Mesothelial cell of epicardium (in vitro differentiated cells): ENCODE measurements around the gene IRGQ. TPM values are rescaled to one million over a fixed set of nuclear protein-coding genes. Genes with fewer than 3 reads are reported as not detected.

Source experiments
- DNase-seq, 2 experiments: peaks; one replicate each; pipeline ENCODE4 v3.0.0; 2021; ENCODE audit warnings: low spot score in 2 of 2; ENCODE audit not compliant: unreplicated experiment in 2 of 2
- H3K27ac Mint-ChIP-seq: 2 replicates; pipeline ENCODE4 v1.8.0; 2021; ENCODE audit warnings: mixed read lengths
- H3K27me3 Mint-ChIP-seq: 2 replicates; pipeline ENCODE4 v1.8.0; 2021; ENCODE audit warnings: low read depth, mixed read lengths
- H3K36me3 Mint-ChIP-seq: 2 replicates; pipeline ENCODE4 v1.8.0; 2021; ENCODE audit warnings: mixed read lengths
- H3K4me1 Mint-ChIP-seq: 2 replicates; pipeline ENCODE4 v1.8.0; 2021; ENCODE audit warnings: mixed read lengths
- H3K4me3 Mint-ChIP-seq: 2 replicates; pipeline ENCODE4 v1.8.0; 2021; ENCODE audit warnings: mild to moderate bottlenecking, moderate library complexity, mixed read lengths
- H3K9me3 Mint-ChIP-seq: 2 replicates; pipeline ENCODE4 v1.8.0; 2021; ENCODE audit warnings: mixed read lengths
- total RNA-seq: library from RNA; stranded (reverse); gene quantifications from 3 replicates; pipeline ENCODE4 v1.2.1, GENCODE V29; 2021
- TF ChIP-seq, protein P1 (sequence below): fragments of 200-600 bp; sonication (generic); IDR thresholded peaks from one replicate; pipeline ENCODE4 v1.5.0; 2021; ENCODE audit warnings: antibody characterized with exemption; ENCODE audit not compliant: unreplicated experiment

Gene IRGQ
- total RNA-seq, 1 donor from 2014 or later, result 42.2 TPM

GRCh38 chr19:43575955-43576878, 19.7 kb downstream of the IRGQ start:
- Mint-ChIP-seq H3K27me3 (no peaks in the 10 kb centered on the region), H3K9me3 (no peaks in the 10 kb centered on the region), H3K4me1 (peaks cover 28% of the 10 kb centered on the region), H3K36me3 (peaks cover 6% of the 10 kb centered on the region), H3K4me3 (peak overlapping the region; percentile 98), H3K27ac (peak overlapping the region; percentile 41)
- DNase-seq, result no peak
- TF ChIP-seq, protein P1, sequence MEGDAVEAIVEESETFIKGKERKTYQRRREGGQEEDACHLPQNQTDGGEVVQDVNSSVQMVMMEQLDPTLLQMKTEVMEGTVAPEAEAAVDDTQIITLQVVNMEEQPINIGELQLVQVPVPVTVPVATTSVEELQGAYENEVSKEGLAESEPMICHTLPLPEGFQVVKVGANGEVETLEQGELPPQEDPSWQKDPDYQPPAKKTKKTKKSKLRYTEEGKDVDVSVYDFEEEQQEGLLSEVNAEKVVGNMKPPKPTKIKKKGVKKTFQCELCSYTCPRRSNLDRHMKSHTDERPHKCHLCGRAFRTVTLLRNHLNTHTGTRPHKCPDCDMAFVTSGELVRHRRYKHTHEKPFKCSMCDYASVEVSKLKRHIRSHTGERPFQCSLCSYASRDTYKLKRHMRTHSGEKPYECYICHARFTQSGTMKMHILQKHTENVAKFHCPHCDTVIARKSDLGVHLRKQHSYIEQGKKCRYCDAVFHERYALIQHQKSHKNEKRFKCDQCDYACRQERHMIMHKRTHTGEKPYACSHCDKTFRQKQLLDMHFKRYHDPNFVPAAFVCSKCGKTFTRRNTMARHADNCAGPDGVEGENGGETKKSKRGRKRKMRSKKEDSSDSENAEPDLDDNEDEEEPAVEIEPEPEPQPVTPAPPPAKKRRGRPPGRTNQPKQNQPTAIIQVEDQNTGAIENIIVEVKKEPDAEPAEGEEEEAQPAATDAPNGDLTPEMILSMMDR, result no peak

DNA sequence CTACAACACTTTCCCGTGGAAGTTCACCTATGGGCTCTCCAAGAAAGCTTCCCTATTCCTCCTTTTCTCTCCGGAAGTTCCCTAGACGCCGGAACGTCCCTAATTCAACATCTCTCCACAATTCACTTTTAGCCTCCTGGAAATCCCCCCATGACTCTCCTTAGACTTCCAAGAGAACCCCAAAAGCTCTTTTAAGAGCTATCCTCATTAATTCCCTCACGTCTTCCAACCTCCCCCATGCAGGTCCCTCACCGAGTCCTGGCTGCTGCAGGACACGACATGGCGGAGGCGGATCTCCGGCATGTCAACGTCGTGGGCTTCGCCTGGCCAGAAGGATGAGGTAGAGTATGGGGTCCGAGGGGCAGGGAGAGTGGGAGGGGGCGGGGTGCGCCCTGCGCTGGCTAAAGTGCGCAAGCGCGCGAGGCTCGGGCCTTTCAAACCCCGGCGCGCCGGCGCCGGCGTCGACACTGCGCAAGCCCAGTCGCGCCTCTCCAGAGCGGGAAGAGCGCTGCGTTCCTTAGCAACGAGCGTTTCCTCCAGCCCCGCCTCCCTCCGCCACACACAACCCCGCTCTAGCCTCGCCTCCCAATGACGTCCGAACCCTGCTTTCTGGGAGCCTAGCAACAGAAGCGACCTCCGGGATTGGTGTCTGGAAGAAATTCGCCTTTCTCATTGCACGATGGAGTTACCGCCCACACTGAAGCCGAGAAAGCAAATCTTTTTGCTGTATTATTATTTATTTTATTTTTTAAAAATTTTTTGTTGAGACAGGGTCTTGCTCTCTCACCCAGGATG, 20.6 kb downstream of the IRGQ start, which contains the start of the genes PINLYP and XRCC1:
TSS of gene PINLYP (plus strand) at position 646 of the 795 bp plus-strand sequence. CDS start 1,391 bp downstream, outside the sequence.
TSS of gene XRCC1 (minus strand) at position 372 of the 795 bp plus-strand sequence. CDS start at position 303, 69 bp downstream.
- Mint-ChIP-seq H3K36me3 (peaks cover 6% of the 10 kb centered on the region), H3K4me3 (peak within 1 kb of the TSS; percentile 98), H3K27me3 (no peaks in the 10 kb centered on the region), H3K4me1 (peaks cover 24% of the 10 kb centered on the region), H3K27ac (peak within 1 kb of the TSS; percentile 99), H3K9me3 (no peaks in the 10 kb centered on the region)
- peak; percentile 95 to 96 for DNase-seq
- TF ChIP-seq, protein P1, result no peak

DNA sequence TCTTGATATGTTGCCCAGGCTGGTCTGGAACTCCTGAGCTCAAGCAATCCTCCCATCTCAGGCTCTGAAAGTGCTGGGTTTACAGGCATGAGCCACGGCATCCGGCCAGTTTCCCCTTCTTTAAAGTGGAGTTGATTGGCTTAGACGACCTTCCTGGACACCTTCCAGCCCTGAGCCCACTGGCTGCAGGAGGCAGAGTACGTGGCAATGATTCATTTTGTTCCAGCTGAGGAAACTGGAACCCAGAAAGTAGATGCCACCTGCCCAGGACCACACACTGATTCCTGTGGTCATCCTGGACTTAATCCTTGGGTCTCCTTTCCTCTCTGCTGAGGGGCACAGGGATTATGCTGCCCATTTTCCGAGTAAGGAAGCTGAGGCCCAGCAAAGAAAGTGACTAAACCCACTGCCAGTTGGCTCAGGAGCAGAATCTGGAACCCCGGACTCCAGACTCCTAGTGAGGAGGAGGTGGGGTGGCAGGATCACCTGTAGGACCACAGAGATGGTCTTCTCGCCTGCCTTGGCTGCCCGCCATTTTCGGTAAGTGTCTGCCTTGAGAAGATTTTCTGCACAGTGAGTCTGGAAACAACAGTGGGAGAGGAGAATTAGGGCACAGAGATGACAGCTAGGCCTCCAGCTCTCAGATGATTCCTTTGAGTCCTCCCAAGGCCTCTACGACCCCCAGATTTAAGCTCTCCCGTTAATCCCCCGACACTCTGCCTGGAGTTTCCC, 21.3 kb downstream of the IRGQ start:
- TF ChIP-seq, protein P1, result no peak
- no peaks in the 10 kb centered on the region for H3K27me3 Mint-ChIP-seq
- H3K9me3 Mint-ChIP-seq, result no peaks in the 10 kb centered on the region
- H3K4me1 Mint-ChIP-seq, result peaks cover 16% of the 10 kb centered on the region
- H3K4me3 Mint-ChIP-seq, result peak overlapping the region; percentile 98
- peak overlapping the region; percentile 99 for H3K27ac Mint-ChIP-seq
- DNase-seq, result no peak
- peaks cover 6% of the 10 kb centered on the region for H3K36me3 Mint-ChIP-seq

GRCh38 chr19:43572171-43572588, 23.8 kb downstream of the IRGQ start:
- Mint-ChIP-seq H3K27ac (no peak overlapping the region), H3K9me3 (no peaks in the 10 kb centered on the region), H3K27me3 (no peaks in the 10 kb centered on the region), H3K4me1 (peaks cover 12% of the 10 kb centered on the region), H3K36me3 (peaks cover 6% of the 10 kb centered on the region), H3K4me3 (no peak overlapping the region)
- TF ChIP-seq, protein P1, result no peak
- no peak for DNase-seq

DNA sequence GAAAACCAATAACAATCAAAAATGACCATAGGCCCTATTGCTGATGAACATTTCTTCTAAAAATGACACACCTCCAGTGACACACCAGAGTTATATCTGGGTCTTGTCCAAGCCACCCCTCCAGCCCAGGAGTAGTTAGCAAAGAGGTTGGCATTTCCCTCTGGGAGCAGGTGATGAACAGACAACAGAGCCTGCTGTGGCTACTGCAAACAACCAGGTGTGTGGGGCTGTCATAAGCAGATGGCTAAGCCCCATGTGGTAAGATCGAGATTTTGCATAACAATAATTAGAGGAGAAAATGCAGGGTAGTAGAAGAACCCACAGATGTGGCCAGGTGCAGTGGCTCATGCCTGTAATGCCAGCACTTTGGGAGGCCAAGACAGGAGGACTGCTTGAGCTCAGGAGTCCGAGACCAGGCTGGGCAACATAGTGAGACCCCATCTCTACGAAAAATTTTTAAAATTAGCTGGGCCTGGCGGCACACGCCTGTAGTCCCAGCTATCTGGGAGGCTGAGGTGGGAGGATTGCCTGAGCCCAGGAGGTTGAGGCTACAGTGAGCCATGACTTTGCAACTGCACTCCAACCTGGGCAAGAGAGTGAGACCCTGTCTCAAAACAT, 25.7 kb downstream of the IRGQ start:
- Mint-ChIP-seq H3K4me3 (no peak overlapping the region), H3K4me1 (peaks cover 6% of the 10 kb centered on the region), H3K36me3 (peaks cover 8% of the 10 kb centered on the region), H3K9me3 (no peaks in the 10 kb centered on the region), H3K27me3 (no peaks in the 10 kb centered on the region), H3K27ac (peak overlapping the region; percentile 56)
- DNase-seq, result no peak
- TF ChIP-seq, protein P1, result no peak
